ENCODE data around the gene PIK3C3. TPM values are rescaled to one million over a fixed set of nuclear protein-coding genes. Genes with fewer than 3 reads are reported as not detected.
"Not testable (repeated sequence)": the region's sequence is repeated elsewhere in the genome, so short reads cannot be mapped to it uniquely, and the experiment has no call there.

The PIK3C3 gene
- total RNA-seq, 2 donors from 2014 or later = 23.1 to 31.0 TPM

- no peak for TF ChIP-seq CTCF (IDR thresholded peaks at IDR 0.05)
- TF ChIP-seq POLR2A (IDR thresholded peaks at IDR 0.05) = no peak
- Histone ChIP-seq H3K9me3 (no peaks in the 10 kb centered on the region), H3K4me3 (no peak overlapping the region), H3K36me3 (replicated peaks in 1 of 2; ENCODE audit: insufficient read depth in 1 of 2, low read depth in 2 of 2) (no peaks in the 10 kb centered on the region), H3K27me3 (no peaks in the 10 kb centered on the region), H3K4me1 (no peaks in the 10 kb centered on the region), H3K27ac (no peak overlapping the region)
- WGBS, 2 donors = 80 to 86% methylated on average over 2 of the region's 2 CpGs
- intact Hi-C loops (cut with DNase I) = no loop called here
- DNase-seq (no peak), ATAC-seq (no peak)
Observed at GRCh38 chr18:42105394-42105793, 150.4 kb downstream of the PIK3C3 start.

GRCh38 chr18:42106784-42107183, 151.8 kb downstream of the PIK3C3 start:
- H3K4me1 ChIP-seq = no peaks in the 10 kb centered on the region
- TF ChIP-seq CTCF (IDR thresholded peaks at IDR 0.05) (no peak), POLR2A (IDR thresholded peaks at IDR 0.05) (no peak)
- DNase-seq = no peak
- H3K4me3 ChIP-seq = no peak overlapping the region
- H3K9me3 ChIP-seq = no peaks in the 10 kb centered on the region
- 64 to 75% methylated on average over 2 of the region's 2 CpGs for WGBS, 2 donors
- intact Hi-C loops (cut with DNase I) = no loop called here
- ATAC-seq = no peak
- no peaks in the 10 kb centered on the region for H3K36me3 ChIP-seq (replicated peaks in 1 of 2; ENCODE audit: insufficient read depth in 1 of 2, low read depth in 2 of 2)
- H3K27me3 ChIP-seq = no peaks in the 10 kb centered on the region
- H3K27ac ChIP-seq = no peak overlapping the region

GRCh38 chr18:42107287-42107686, 152.3 kb downstream of the PIK3C3 start:
- Histone ChIP-seq H3K4me3 (no peak overlapping the region), H3K27ac (no peak overlapping the region), H3K36me3 (replicated peaks in 1 of 2; ENCODE audit: insufficient read depth in 1 of 2, low read depth in 2 of 2) (no peaks in the 10 kb centered on the region), H3K4me1 (no peaks in the 10 kb centered on the region), H3K9me3 (no peaks in the 10 kb centered on the region), H3K27me3 (no peaks in the 10 kb centered on the region)
- TF ChIP-seq CTCF (IDR thresholded peaks at IDR 0.05) = no peak
- no peak for TF ChIP-seq POLR2A (IDR thresholded peaks at IDR 0.05)
- intact Hi-C loops (cut with DNase I) = no loop called here
- no peak for ATAC-seq
- WGBS, 2 donors = 64 to 78% methylated on average over 4 of the region's 4 CpGs
- no peak for DNase-seq

- TF ChIP-seq CTCF (IDR thresholded peaks at IDR 0.05) (no peak), POLR2A (IDR thresholded peaks at IDR 0.05) (no peak)
- H3K4me3 ChIP-seq = no peak overlapping the region
- no peak for DNase-seq
- no peaks in the 10 kb centered on the region for H3K27me3 ChIP-seq
- H3K9me3 ChIP-seq = no peaks in the 10 kb centered on the region
- H3K27ac ChIP-seq = no peak overlapping the region
- ATAC-seq = no peak
- H3K4me1 ChIP-seq = no peaks in the 10 kb centered on the region
- WGBS, 2 donors = 54 to 60% methylated on average over 10 of the region's 10 CpGs
- H3K36me3 ChIP-seq (replicated peaks in 1 of 2; ENCODE audit: insufficient read depth in 1 of 2, low read depth in 2 of 2) = no peaks in the 10 kb centered on the region
- intact Hi-C loops (cut with DNase I) = no loop called here
Observed at GRCh38 chr18:42107691-42108450, 152.8 kb downstream of the PIK3C3 start.

GRCh38 chr18:42112147-42112546, 157.1 kb downstream of the PIK3C3 start:
- H3K27me3 ChIP-seq; H3K36me3 ChIP-seq (replicated peaks in 1 of 2; ENCODE audit: insufficient read depth in 1 of 2, low read depth in 2 of 2); H3K4me3 ChIP-seq; DNase-seq; H3K4me1 ChIP-seq; H3K27ac ChIP-seq; intact Hi-C loops (cut with DNase I); H3K9me3 ChIP-seq; ATAC-seq: not testable (repeated sequence)
- WGBS, 2 donors = 64 to 74% methylated on average over 5 of the region's 5 CpGs
